Calu3 (cell line): ENCODE results near the gene ASXL1. TPM values are rescaled to one million over a fixed set of nuclear protein-coding genes. Genes with fewer than 3 reads are reported as not detected.

Experiments
- BruUV-seq: library from RNA; stranded (reverse); fragments of 400-500 nt; replicated peaks from 2 replicates; lab custom pipeline; 2021; lab: Mats Ljungman, UMichigan
- CTCF ChIA-PET: fragments of 300-600 bp; sonication (Branson Sonifier 250); formaldehyde crosslinking; loops from one replicate; lab custom pipeline; 2022; ENCODE audit warnings: antibody characterized with exemption; lab: Charles Lee
- DNase-seq: peaks from one replicate; pipeline ENCODE4 v3.0.0; 2022
- H3K27ac Mint-ChIP-seq: one replicate; pipeline ENCODE4 v1.8.0; 2022; ENCODE audit warnings: mixed read lengths; ENCODE audit not compliant: unreplicated experiment
- H3K27me3 Mint-ChIP-seq: one replicate; pipeline ENCODE4 v1.8.0; 2022; ENCODE audit warnings: mixed read lengths; ENCODE audit not compliant: unreplicated experiment
- H3K36me3 Mint-ChIP-seq: one replicate; pipeline ENCODE4 v1.8.0; 2022; ENCODE audit warnings: mild to moderate bottlenecking, moderate library complexity, mixed read lengths; ENCODE audit not compliant: insufficient read depth, unreplicated experiment
- H3K4me1 Mint-ChIP-seq: one replicate; pipeline ENCODE4 v1.8.0; 2022; ENCODE audit warnings: mild to moderate bottlenecking, low read depth, mixed read lengths; ENCODE audit not compliant: unreplicated experiment
- H3K4me3 Mint-ChIP-seq: one replicate; pipeline ENCODE4 v1.8.0; 2022; ENCODE audit warnings: mild to moderate bottlenecking, low read depth, moderate library complexity, mixed read lengths; ENCODE audit not compliant: unreplicated experiment
- H3K9me3 Mint-ChIP-seq: one replicate; pipeline ENCODE4 v1.8.0; 2022; ENCODE audit warnings: low read depth, mixed read lengths; ENCODE audit not compliant: unreplicated experiment
- CTCF ChIP-seq: fragments of 200-600 bp; IDR thresholded peaks from one replicate; pipeline ENCODE4 v1.8.0; 2022; ENCODE audit warnings: antibody characterized with exemption; ENCODE audit not compliant: unreplicated experiment
- intact Hi-C: fragments of 100-400 bp; cut with micrococcal nuclease; formaldehyde crosslinking; loops from one replicate; pipeline ENCODE4 v1.10.0; 2022; ENCODE audit not compliant: unreplicated experiment
- total RNA-seq: library from RNA; stranded (reverse); gene quantifications from 2 replicates; pipeline ENCODE4 v1.2.3, GENCODE V29; 2022

ASXL1 gene
- total RNA-seq, 1 experiment from 2014 or later = 120 TPM

- peak; percentile 63 for DNase-seq
- no peaks in the 10 kb centered on the region for H3K9me3 Mint-ChIP-seq
- CTCF ChIA-PET = no interaction called here
- no peak overlapping the region for H3K4me3 Mint-ChIP-seq
- H3K27me3 Mint-ChIP-seq = no peaks in the 10 kb centered on the region
- peak overlapping the region; percentile 14 for H3K27ac Mint-ChIP-seq
- no TSS peak for BruUV-seq
- peaks cover 63% of the 10 kb centered on the region for H3K4me1 Mint-ChIP-seq
- intact Hi-C loops = no loop called here
- peak; percentile 40 for TF ChIP-seq CTCF
- H3K36me3 Mint-ChIP-seq = peaks cover 80% of the 10 kb centered on the region
Measured at GRCh38 chr20:32470025-32470861, 112.1 kb downstream of the ASXL1 start.

DNA sequence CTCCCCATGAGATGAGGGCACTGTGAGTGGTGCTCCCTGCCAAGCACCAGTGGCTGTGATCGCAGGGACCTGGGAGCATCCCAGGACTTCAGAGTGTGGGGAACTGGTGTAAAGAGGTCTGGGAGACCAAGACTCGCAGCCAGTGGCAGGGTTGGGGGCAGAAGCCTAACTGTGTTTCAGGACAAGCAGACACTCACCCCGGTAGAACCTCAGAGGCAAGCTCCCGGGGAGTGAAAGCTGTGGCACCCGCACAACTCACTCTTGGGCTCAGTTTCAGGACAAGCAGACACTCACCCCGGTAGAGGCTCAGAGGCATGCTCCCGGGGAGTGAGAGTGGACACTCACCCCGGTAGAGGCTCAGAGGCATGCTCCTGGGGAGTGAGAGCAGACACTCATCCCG lies 112.8 kb downstream of the ASXL1 start:
- H3K27ac Mint-ChIP-seq = no peak overlapping the region
- H3K4me1 Mint-ChIP-seq = peaks cover 63% of the 10 kb centered on the region
- no TSS peak for BruUV-seq
- no peak overlapping the region for H3K4me3 Mint-ChIP-seq
- no peaks in the 10 kb centered on the region for H3K9me3 Mint-ChIP-seq
- CTCF ChIA-PET = no interaction called here
- H3K36me3 Mint-ChIP-seq = peaks cover 79% of the 10 kb centered on the region
- H3K27me3 Mint-ChIP-seq = no peaks in the 10 kb centered on the region
- no peak for TF ChIP-seq CTCF
- no peak for DNase-seq
- intact Hi-C loops = no loop called here

GRCh38 chr20:32472581-32473207 lies 114.6 kb downstream of the ASXL1 start:
- H3K4me1 Mint-ChIP-seq = peaks cover 63% of the 10 kb centered on the region
- no TSS peak for BruUV-seq
- CTCF ChIA-PET = no interaction called here
- intact Hi-C loops = no loop called here
- no peak for DNase-seq
- H3K27me3 Mint-ChIP-seq = no peaks in the 10 kb centered on the region
- no peak overlapping the region for H3K27ac Mint-ChIP-seq
- peaks cover 71% of the 10 kb centered on the region for H3K36me3 Mint-ChIP-seq
- peak overlapping the region; percentile 79 for H3K4me3 Mint-ChIP-seq
- no peaks in the 10 kb centered on the region for H3K9me3 Mint-ChIP-seq
- TF ChIP-seq CTCF = no peak

DNA sequence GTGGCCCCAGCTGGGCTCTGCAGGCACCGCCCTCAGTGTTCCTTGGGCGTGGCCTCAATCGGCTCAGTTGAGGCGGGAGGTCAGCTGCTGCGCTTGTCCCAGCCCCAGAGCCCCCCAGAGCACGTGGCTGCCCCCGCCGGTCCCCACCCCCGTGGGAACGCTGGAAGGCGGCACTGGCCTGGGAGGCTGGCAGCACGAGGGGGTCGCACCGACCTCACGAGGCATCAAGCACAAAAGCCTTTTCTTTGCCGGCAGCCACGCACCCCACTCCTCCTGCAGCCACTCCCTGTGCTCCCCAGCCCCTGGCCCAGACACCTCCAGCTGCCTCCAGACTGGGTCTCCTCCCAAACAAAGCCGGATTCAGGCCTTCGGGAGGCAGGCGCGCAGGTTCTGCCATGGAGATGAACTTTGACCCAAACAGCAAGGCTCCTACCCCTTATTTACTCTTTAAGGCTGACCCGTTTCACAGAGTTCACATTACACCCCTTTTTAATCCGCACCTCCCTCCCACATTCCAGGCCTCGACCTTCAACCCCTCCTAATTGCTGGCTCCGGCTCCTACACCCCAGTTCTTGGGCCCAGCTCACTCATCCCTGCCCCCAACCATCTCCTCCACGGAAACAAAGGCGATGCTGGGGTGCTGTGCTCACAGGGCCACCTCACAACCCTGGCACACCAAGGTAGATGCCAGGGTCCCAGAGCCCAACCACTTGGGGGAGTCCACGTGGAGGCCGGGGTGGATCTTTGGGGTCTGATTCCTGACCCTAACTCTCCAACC lies 115.3 kb downstream of the ASXL1 start:
- CTCF ChIA-PET = interaction anchor here (2.2 kb wide), 1 partner anchor 8 kb away, joined by 19 read pairs; no protein-coding TSS in a partner anchor
- Mint-ChIP-seq H3K4me3 (peak overlapping the region; percentile 79), H3K4me1 (peaks cover 67% of the 10 kb centered on the region), H3K36me3 (peaks cover 64% of the 10 kb centered on the region), H3K27me3 (no peaks in the 10 kb centered on the region), H3K27ac (peak overlapping the region; percentile 83), H3K9me3 (no peaks in the 10 kb centered on the region)
- peak; percentile 37 for DNase-seq
- intact Hi-C loops = no loop called here
- no peak for TF ChIP-seq CTCF
- BruUV-seq = no TSS peak
